Melanocyte of skin (primary cell): ENCODE data around the gene RAB40A. TPM values are rescaled to one million over a fixed set of nuclear protein-coding genes. Genes with fewer than 3 reads are reported as not detected.

ENCODE experiments used
- total RNA-seq, 2 donors: library from RNA; depleted of rRNA; stranded (reverse); fragments of >200 nt; gene quantifications; 2 replicates each; pipeline ENCODE4 v1.2.3, GENCODE V29; 2012

RAB40A gene
- under 1 TPM; under 0.01 TPM for total RNA-seq

DNA sequence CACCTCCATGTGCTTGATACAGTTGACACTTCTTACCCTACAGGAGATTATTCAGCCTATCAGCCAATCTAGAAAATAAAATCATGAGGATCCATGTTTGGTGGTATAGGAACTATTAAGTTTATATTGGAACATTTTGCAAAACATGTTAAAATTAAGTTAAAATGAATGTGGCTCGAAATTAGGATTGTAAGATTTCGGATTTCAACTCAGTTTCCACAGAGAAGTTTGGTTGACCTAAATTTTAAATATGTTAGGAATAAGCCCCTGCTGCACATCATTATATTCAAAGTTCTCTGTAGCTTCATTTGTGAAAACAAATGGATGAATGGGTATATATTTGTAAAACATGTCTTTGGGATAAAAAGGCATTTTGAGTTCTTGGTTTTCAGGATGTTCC is at the start of gene RAB40A:
TSS of gene RAB40A (minus strand) at position 101 of the 400 bp plus-strand sequence. CDS start 18,733 bp downstream, outside the sequence.

Other genes with a start within 250 kb of the RAB40A start
- not detected for gene TCEAL5, start 242.7 kb downstream of the RAB40A start, total RNA-seq
- 1 to 10 TPM; 2.1 to 5.3 TPM for gene BEX2, start 208.5 kb downstream of the RAB40A start, total RNA-seq
- gene TCEAL7, start 189.2 kb downstream of the RAB40A start, total RNA-seq = 10 to 100 TPM; 11.7 to 16.3 TPM
- gene TCEAL9, start 163.0 kb downstream of the RAB40A start, total RNA-seq = 10 to 100 TPM; 43.0 to 55.9 TPM
- gene BEX3, start 143.0 kb downstream of the RAB40A start, total RNA-seq = 100 to 1,000 TPM; 147 to 185 TPM
- 10 to 100 TPM; 18.6 to 25.6 TPM for gene TCEAL4, start 66.0 kb upstream of the RAB40A start, total RNA-seq
- 1 to 10 TPM; 3.8 to 7.0 TPM for gene TCEAL3, start 88.5 kb upstream of the RAB40A start, total RNA-seq
- 10 to 100 TPM; 27.2 to 27.6 TPM for gene TCEAL1, start 109.5 kb upstream of the RAB40A start, total RNA-seq
- 100 to 1,000 TPM; 563 to 639 TPM for gene MORF4L2, start 167.2 kb upstream of the RAB40A start, total RNA-seq
- gene TMEM31, start 191.4 kb upstream of the RAB40A start, total RNA-seq = not detected